ENCODE data around the gene GYS2. TPM values are rescaled to one million over a fixed set of nuclear protein-coding genes. Genes with fewer than 3 reads are reported as not detected.

The GYS2 gene
- total RNA-seq, 1 donor from 2014 or later, result 0.98 TPM

- Histone ChIP-seq H3K9me3 (no peaks in the 10 kb centered on the region), H3K4me3 (no peak overlapping the region), H3K4me1 (no peaks in the 10 kb centered on the region), H3K36me3 (no peaks in the 10 kb centered on the region), H3K27ac (no peak overlapping the region), H3K27me3 (no peaks in the 10 kb centered on the region)
- intact Hi-C loops (cut with DNase I), result no loop called here
- DNase-seq (ENCODE audit: extremely low spot score in 2 of 2), result no peak
- no peak for TF ChIP-seq POLR2A (IDR thresholded peaks at IDR 0.05)
- TF ChIP-seq CTCF (IDR thresholded peaks at IDR 0.05), result no peak
- no peak for TF ChIP-seq POLR2AphosphoS5 (IDR thresholded peaks at IDR 0.05; ENCODE audit: insufficient read depth in 1 of 2, low read depth in 1 of 2)
Observed at GRCh38 chr12:21558100-21558679, 46.5 kb downstream of the GYS2 start.

- Histone ChIP-seq H3K27ac (no peak overlapping the region), H3K9me3 (no peaks in the 10 kb centered on the region), H3K27me3 (no peaks in the 10 kb centered on the region), H3K36me3 (no peaks in the 10 kb centered on the region), H3K4me3 (no peak overlapping the region), H3K4me1 (no peaks in the 10 kb centered on the region)
- DNase-seq (ENCODE audit: extremely low spot score in 2 of 2), result no peak
- no peak for TF ChIP-seq POLR2AphosphoS5 (IDR thresholded peaks at IDR 0.05; ENCODE audit: insufficient read depth in 1 of 2, low read depth in 1 of 2)
- no peak for TF ChIP-seq POLR2A (IDR thresholded peaks at IDR 0.05)
- intact Hi-C loops (cut with DNase I), result no loop called here
Observed at GRCh38 chr12:21553329-21553675, 51.3 kb downstream of the GYS2 start.

DNA sequence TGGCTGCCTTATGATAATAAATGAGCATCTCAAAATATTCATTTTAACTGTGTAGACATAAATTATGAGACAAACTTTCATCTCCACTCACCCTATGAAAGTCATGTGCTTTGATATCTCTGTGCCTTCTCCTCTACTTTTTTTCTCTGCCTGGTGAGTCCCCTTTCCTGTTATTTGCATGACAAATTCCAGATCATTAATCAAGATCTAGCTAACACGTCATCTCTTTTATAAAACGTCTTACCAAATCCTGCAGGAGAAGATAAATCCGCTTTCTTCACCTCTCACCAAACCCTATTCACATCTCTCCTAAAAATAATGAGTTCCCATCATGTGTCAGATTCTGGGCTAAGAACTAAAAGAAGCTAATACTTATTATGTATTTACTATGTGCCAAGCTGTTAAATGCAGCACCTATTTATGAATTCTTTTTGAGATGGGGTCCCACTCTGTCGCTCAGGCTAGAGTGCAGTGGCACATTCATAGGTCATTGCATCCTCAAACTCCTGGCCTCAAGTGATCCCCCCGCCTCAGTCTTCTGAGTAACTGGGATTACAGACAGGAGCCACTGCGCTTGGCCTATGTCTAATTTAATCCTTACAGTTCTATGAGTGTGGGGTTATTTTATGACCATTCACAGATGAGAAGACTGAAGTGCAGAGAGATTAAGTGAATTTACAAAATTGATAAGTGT is 51.9 kb downstream of the GYS2 start:
- Histone ChIP-seq H3K36me3 (no peaks in the 10 kb centered on the region), H3K4me3 (no peak overlapping the region), H3K4me1 (no peaks in the 10 kb centered on the region), H3K27ac (no peak overlapping the region), H3K9me3 (no peaks in the 10 kb centered on the region), H3K27me3 (no peaks in the 10 kb centered on the region)
- DNase-seq (ENCODE audit: extremely low spot score in 2 of 2), result no peak
- intact Hi-C loops (cut with DNase I), result no loop called here
- TF ChIP-seq CTCF (IDR thresholded peaks at IDR 0.05), result no peak
- TF ChIP-seq POLR2A (IDR thresholded peaks at IDR 0.05), result no peak
- TF ChIP-seq POLR2AphosphoS5 (IDR thresholded peaks at IDR 0.05; ENCODE audit: insufficient read depth in 1 of 2, low read depth in 1 of 2), result no peak

DNA sequence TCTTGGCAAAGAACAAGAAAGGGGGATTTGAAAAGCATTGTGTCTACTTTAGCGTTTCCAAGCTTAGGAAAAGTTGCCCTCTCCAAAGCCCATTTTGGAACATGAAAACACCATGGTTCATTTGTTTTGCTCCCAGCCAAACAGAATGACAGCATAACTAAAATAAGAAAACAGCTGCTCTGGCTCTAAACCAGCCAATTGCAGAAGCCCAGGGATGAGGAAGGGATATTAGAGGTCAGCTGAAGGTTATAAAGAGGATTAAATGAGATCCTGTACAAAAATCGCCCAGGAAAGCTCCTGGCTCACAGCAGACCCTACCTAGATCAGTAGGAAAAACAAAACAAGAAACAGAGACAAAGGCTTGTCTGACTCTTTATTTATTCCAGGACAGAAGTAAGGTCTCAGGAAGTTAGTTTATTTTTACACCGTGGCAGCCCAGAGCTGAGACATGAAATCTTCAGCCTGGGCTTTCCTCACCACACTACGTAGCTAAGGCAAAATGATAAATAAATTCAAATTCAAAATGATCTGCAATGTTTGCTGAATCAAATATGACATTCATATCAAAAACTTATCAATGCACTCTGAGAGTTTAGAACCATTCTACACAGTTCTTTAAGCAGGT is 52.7 kb downstream of the GYS2 start:
- no peak overlapping the region for H3K4me3 ChIP-seq
- no peak overlapping the region for H3K27ac ChIP-seq
- no peaks in the 10 kb centered on the region for H3K9me3 ChIP-seq
- TF ChIP-seq POLR2A (IDR thresholded peaks at IDR 0.05), result no peak
- no peak for TF ChIP-seq POLR2AphosphoS5 (IDR thresholded peaks at IDR 0.05; ENCODE audit: insufficient read depth in 1 of 2, low read depth in 1 of 2)
- no peak for TF ChIP-seq CTCF (IDR thresholded peaks at IDR 0.05)
- no peak for DNase-seq (ENCODE audit: extremely low spot score in 2 of 2)
- intact Hi-C loops (cut with DNase I), result no loop called here
- H3K27me3 ChIP-seq, result no peaks in the 10 kb centered on the region
- H3K4me1 ChIP-seq, result no peaks in the 10 kb centered on the region
- H3K36me3 ChIP-seq, result no peaks in the 10 kb centered on the region

DNA sequence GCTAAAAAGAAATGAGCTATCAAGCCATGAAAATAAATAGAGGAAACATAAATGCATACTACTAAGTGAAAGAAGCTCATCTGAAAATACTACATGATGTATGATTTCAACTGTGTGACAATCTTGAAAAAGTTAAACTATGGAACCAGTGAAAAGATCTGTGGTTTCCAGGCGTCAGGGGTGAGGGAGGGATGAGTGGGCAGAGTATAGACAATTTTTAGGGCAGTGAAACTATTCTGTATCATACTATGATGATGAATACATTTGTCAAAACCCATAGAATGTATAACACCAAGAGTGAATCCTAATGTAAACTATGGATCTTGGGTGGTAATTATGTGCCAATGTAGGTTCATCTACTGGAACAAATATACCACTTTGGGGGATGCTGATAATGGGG is 57.2 kb downstream of the GYS2 start:
- Histone ChIP-seq H3K27me3 (no peaks in the 10 kb centered on the region), H3K9me3 (no peaks in the 10 kb centered on the region), H3K4me1 (no peaks in the 10 kb centered on the region), H3K27ac (no peak overlapping the region), H3K4me3 (no peak overlapping the region), H3K36me3 (no peaks in the 10 kb centered on the region)
- intact Hi-C loops (cut with DNase I), result no loop called here
- no peak for TF ChIP-seq POLR2AphosphoS5 (IDR thresholded peaks at IDR 0.05; ENCODE audit: insufficient read depth in 1 of 2, low read depth in 1 of 2)
- TF ChIP-seq CTCF (IDR thresholded peaks at IDR 0.05), result no peak
- no peak for TF ChIP-seq POLR2A (IDR thresholded peaks at IDR 0.05)
- no peak for DNase-seq (ENCODE audit: extremely low spot score in 2 of 2)
